ENCODE data around the gene TP53BP2.

Gene TP53BP2

GRCh38 chr1:223831755-223832636 is 13.8 kb downstream of the TP53BP2 start:
- Histone ChIP-seq H3K4me1 (ENCODE audit: low read depth, poor library complexity, severe bottlenecking) (peaks cover 41% of the 10 kb centered on the region), H3K4me2 (no peak overlapping the region), H3K79me2 (ENCODE audit: insufficient read depth, low read depth) (peaks cover 82% of the 10 kb centered on the region), H3K27ac (no peak overlapping the region), H3K27me3 (ENCODE audit: insufficient read depth, low read depth) (no peaks in the 10 kb centered on the region), H4K20me1 (ENCODE audit: insufficient read depth) (peaks cover 12% of the 10 kb centered on the region), H3K4me3 (IDR thresholded peaks at IDR 0.05; ENCODE audit: insufficient read depth, low read depth, low read length) (no peak overlapping the region), H3K9ac (no peak overlapping the region), H3K36me3 (ENCODE audit: insufficient read depth) (no peaks in the 10 kb centered on the region), H2AFZ (ENCODE audit: low read depth) (no peak overlapping the region)
- TF ChIP-seq CTCF (conservative IDR thresholded peaks at IDR 0.05; ENCODE audit: low read depth, low read length) = no peak

DNA sequence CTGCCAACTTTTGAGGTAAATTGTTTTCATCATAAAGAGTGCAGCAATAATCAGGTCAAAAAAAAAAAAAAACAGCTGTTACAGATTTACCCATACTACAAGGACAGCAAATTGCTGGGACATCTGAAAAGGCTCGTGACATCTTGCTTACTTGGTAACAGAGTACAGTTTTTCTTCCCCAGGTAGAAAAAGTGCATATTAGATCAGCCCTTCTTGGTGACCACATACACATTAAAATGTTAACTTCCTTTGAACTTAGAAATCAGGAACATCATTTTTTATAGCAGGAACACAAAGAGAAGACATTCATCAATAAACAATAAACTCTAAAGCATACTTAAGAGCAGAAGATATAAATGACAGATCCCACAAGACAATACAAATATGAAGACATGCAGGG is 16.1 kb downstream of the TP53BP2 start:
- Histone ChIP-seq H3K27ac (no peak overlapping the region), H3K79me2 (ENCODE audit: insufficient read depth, low read depth) (peaks cover 82% of the 10 kb centered on the region), H3K9ac (no peak overlapping the region), H3K27me3 (ENCODE audit: insufficient read depth, low read depth) (no peaks in the 10 kb centered on the region), H3K36me3 (ENCODE audit: insufficient read depth) (no peaks in the 10 kb centered on the region), H3K4me2 (no peak overlapping the region), H3K4me1 (ENCODE audit: low read depth, poor library complexity, severe bottlenecking) (peaks cover 18% of the 10 kb centered on the region), H4K20me1 (ENCODE audit: insufficient read depth) (peaks cover 7% of the 10 kb centered on the region; the same call in 1 of the 2 replicates), H3K4me3 (IDR thresholded peaks at IDR 0.05; ENCODE audit: insufficient read depth, low read depth, low read length) (no peak overlapping the region), H2AFZ (ENCODE audit: low read depth) (no peak overlapping the region)
- no peak for TF ChIP-seq CTCF (conservative IDR thresholded peaks at IDR 0.05; ENCODE audit: low read depth, low read length)

DNA sequence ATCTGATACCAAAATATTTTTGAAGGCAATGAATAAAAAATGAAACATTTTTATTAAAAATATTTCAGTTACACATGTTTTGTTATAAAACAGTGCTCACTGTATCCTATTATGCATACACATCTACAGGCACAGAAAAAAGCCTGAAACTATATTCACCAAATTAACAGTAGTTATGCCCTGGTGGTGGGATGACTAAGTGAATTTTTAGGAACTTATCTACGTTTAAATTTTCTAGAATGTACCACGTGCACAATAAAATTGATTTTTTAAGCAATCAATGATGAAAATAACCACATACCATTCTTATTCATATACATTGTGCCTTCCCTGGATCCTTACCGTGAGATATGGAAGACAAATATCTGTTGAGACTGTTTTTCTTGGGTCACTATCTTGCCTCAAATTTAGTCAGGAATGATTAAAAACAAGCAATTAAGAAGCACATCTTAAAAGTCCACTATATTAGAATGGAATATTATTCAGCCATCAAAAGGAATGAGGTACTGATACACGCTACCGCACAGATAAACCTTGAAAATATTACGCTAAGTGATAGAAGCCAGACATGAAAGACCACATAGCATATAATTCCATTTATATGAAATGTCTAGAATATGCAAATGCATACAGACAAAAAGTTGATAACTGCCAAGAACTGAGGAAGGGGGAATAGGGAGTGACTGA is 17.4 kb downstream of the TP53BP2 start:
- no peak overlapping the region for H3K27ac ChIP-seq
- H3K4me3 ChIP-seq (IDR thresholded peaks at IDR 0.05; ENCODE audit: insufficient read depth, low read depth, low read length) = no peak overlapping the region
- peaks cover 81% of the 10 kb centered on the region for H3K79me2 ChIP-seq (ENCODE audit: insufficient read depth, low read depth)
- H3K9ac ChIP-seq = no peak overlapping the region
- H4K20me1 ChIP-seq (ENCODE audit: insufficient read depth) = peaks cover 7% of the 10 kb centered on the region; the same call in 1 of the 2 replicates
- no peaks in the 10 kb centered on the region for H3K27me3 ChIP-seq (ENCODE audit: insufficient read depth, low read depth)
- no peak overlapping the region for H2AFZ ChIP-seq (ENCODE audit: low read depth)
- H3K4me1 ChIP-seq (ENCODE audit: low read depth, poor library complexity, severe bottlenecking) = peaks cover 11% of the 10 kb centered on the region
- H3K36me3 ChIP-seq (ENCODE audit: insufficient read depth) = no peaks in the 10 kb centered on the region
- TF ChIP-seq CTCF (conservative IDR thresholded peaks at IDR 0.05; ENCODE audit: low read depth, low read length) = no peak
- no peak overlapping the region for H3K4me2 ChIP-seq

DNA sequence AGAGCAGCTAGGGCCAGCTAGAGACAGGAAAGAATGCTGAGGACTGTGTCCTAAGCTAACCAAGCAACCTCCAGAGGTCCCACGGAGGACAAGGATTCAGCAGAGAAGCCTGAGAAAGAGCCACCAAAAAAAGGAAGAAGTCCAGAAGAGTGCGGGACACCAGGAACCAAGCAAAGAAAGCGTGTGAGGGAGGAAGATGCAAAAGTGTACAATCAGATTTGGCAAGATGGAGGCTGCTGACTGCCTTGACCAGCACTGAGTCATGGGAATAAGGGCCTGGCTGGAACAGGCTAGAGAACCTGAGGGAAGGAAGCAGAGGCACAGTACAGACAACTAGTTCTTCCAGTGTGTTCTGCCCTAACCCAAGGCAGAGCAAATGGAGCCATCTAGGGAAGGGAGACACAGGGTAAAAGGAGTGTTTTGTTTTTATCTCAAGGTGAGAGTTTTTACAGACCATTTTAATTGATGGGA is 18.5 kb downstream of the TP53BP2 start:
- peaks cover 86% of the 10 kb centered on the region for H3K79me2 ChIP-seq (ENCODE audit: insufficient read depth, low read depth)
- H3K4me2 ChIP-seq = no peak overlapping the region
- H3K4me1 ChIP-seq (ENCODE audit: low read depth, poor library complexity, severe bottlenecking) = peaks cover 8% of the 10 kb centered on the region
- TF ChIP-seq CTCF (conservative IDR thresholded peaks at IDR 0.05; ENCODE audit: low read depth, low read length) = no peak
- no peak overlapping the region for H2AFZ ChIP-seq (ENCODE audit: low read depth)
- H3K36me3 ChIP-seq (ENCODE audit: insufficient read depth) = no peaks in the 10 kb centered on the region
- no peak overlapping the region for H3K4me3 ChIP-seq (IDR thresholded peaks at IDR 0.05; ENCODE audit: insufficient read depth, low read depth, low read length)
- no peak overlapping the region for H3K9ac ChIP-seq
- no peaks in the 10 kb centered on the region for H3K27me3 ChIP-seq (ENCODE audit: insufficient read depth, low read depth)
- H3K27ac ChIP-seq = no peak overlapping the region
- H4K20me1 ChIP-seq (ENCODE audit: insufficient read depth) = peaks cover 3% of the 10 kb centered on the region; the same call in 1 of the 2 replicates

Data from KMS-11 (cell line).